SK-N-DZ (cell line): Measurements from ENCODE around the gene DCAF5.
"Not testable (repeated sequence)": the region's sequence is repeated elsewhere in the genome, so short reads cannot be mapped to it uniquely, and the experiment has no call there.

Source experiments
- DNase-seq: peaks from one replicate; pipeline ENCODE4 v3.0.0-alpha.2; 2015; ENCODE audit warnings: low spot score

The DCAF5 gene

DNA sequence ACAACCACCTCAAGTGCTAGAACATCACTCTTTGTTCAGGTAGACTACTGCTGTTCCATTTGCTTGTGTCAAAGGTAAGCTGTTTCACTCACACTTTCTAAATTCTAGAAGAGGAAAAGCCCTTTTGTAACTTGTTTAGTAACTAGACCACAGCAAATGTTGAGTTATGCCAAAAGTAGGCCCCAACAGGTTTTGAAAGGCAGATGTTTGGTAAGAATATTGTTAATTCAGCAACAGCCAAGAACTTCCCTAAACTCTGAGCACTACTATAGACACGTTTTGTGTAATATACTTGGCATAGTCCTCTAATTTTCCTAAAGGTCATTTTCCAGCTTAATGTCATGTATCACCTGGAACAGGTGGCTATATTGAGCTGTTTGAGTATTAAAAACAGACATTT is 79.0 kb downstream of the DCAF5 start:
- no peak for DNase-seq

DNA sequence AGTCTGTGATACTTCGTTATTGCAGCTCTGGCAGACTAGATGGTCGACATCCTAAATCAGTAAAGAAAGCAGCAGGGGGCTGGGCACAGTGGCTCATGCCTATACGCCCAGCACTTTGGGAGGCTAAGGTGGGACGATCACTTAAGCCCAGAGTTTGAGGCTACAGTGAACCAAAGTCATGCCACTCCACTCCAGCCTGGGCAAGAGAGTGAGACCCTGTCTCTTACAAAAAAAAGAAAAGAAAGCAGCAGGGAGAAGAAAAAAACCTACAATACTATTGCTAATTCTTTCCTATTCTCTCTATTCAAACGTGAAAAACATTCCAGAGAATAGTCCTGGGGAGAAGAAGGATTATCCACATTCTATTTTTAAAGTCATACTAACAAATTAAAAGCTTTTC is 79.5 kb downstream of the DCAF5 start:
- no peak for DNase-seq

DNA sequence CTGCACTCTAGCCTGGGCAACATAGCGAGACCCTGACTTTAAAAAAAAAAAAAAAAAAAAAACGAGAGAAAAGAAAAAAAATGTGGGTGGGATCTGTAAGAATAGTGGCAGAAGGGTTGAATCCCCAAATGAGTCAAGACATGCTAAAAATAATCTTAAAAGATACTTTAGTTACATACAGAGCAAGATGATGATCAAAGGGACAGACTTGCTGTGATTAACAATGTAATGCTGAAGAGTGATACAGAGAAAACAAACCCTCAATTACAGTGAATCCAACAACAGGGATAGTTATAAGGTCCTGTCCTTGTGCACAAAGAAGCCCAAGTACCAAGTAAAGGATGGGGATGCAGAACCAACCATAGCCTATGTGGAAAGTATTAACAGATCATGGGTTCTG is 80.3 kb downstream of the DCAF5 start:
- DNase-seq, result no peak

DNA sequence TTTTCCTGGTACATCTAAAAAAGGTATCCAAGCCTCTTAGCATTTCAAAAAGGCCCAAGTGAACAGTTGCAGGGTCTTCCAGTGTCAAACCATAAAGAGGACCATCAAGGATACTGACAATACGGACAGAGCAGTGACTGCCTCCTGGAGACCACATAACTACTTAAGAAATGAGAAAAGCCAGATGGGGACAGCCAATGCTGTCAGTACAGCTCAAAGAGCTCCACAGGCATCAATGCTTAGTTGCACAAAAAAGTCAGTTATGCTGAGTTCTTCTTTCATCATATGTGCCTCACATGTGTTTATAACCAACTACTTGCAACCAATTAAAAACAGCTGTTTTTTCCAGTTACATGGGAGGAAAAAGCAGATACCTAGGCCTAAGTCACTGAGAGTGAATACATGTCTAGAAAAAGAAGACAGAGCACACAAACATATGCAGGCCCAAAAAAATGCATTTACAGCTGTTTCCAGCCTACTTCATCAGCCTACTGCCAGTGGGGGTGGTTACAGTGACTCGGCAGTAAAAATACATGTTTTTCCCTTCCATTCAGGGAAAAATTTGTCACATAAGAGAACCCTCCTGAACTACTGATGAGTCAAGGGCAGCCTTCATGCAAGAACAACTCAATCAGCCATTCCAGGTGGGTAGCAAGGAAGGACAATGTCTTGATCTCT is 84.0 kb downstream of the DCAF5 start:
- DNase-seq, result no peak

DNA sequence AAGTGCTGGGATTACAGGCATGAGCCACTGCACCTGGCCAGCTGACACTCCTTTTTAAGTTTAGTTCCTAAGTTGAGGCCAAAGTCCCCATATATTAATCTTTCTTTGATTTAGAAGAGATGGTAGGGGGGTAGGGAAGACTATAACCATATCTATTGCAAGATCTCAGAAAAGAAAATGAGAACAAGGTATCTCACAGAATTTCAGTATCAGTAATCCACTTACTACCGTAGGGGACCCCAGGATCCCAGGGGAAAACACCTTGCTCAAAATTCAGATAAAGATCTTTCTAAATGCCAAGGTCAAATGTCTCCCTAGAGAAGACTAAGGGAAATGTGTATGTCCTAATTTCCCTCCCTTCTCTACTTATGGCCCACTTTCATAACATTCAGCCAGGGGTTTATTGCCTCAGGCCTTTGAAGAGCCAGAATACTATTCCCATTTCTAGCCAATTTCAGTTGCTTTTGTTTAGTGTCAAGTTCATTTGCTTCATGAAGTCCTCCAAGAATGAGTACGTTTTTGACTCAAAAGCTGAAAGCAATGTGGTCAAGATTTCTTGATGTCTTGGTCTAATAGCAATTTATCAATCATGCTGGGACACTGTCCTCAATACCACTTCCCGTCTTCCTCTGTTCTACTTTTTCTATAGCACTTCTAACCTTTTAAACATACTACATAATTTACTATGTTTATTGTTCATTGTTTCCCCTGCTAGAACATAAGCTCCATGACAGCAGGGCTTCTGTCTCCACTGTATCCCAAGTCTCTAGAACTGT is 86.3 kb downstream of the DCAF5 start:
- DNase-seq, result no peak

DNA sequence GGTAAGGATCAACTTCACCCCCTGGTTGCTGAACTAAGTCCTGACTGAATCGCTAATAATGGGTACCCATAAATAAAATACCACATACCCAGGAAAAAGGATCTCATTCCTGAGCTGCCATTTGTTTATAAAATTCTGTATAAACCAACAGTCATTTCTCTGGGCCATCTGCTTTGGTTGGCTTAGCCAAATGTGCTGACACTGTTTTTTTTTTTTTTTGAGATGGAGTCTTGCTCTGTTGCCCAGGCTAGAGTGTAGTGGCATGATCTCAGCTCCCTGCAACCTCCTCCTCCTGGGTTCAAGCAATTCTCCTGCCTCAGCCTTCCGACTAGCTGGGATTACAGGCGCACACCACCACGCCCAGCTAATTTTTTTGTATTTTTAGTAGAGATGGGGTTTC is 87.0 kb downstream of the DCAF5 start:
- DNase-seq, result not testable (repeated sequence)

DNA sequence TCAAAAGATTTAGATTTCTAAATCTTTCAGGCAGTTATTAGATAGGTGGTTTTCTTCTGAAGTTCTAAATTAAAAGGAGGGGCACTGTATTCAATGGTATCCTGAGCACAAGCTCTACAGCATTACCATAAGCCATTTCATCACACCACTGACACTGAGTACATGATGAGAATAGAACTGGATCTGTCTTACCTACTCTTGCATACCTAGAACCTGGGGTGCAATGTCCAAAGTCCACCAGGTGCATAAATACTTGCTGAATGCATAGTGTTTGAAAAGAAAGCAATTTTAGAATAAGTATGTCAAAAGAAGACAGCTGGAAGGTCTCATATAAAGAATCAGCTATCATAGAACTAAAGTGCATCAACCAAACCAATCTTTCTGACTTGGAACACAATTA is 88.3 kb downstream of the DCAF5 start:
- no peak for DNase-seq

DNA sequence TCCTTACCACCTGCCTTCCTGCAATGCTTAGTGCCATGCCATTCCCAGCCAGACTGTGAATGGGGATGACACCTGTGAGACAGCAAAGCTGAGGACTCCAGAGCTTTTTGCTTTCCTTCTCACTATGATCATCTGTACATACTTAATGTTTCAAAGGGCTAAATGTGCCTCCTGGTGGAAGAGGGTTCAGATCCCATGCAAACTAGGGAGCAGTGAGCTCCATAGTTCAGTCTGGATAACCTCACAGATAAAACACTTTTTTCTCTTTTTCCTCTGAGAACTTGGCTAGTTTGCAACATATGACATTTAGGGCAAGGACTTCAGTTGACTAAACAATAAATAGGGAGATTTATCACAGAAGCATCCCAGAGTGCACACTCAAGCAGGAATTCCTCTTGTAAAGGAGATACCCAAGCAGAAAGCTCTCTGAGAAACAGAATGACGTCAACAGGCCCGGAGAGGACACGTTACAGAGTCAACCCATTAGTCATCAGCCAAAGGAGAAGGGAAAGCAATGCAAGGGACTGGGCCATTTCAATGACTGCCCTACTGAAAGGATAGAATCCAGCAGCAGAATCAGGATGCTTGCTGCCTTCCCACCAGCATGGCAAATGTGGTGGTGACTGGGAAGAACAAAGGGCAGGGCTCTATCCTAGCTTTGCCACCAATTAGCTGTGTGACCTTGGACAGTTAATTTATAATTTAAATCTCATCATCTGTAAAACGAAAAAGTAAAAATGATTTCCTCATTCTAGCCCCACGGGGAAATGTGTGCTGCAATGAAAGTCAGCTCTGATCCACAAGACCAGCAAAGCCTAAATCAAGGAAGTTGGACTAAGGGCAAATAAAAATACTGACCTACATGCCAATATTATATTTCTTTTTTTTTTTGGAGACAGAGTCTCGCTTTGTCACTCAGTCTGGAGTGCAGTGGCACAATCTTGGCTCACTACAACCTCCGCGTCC is 93.0 kb downstream of the DCAF5 start:
- no peak for DNase-seq

DNA sequence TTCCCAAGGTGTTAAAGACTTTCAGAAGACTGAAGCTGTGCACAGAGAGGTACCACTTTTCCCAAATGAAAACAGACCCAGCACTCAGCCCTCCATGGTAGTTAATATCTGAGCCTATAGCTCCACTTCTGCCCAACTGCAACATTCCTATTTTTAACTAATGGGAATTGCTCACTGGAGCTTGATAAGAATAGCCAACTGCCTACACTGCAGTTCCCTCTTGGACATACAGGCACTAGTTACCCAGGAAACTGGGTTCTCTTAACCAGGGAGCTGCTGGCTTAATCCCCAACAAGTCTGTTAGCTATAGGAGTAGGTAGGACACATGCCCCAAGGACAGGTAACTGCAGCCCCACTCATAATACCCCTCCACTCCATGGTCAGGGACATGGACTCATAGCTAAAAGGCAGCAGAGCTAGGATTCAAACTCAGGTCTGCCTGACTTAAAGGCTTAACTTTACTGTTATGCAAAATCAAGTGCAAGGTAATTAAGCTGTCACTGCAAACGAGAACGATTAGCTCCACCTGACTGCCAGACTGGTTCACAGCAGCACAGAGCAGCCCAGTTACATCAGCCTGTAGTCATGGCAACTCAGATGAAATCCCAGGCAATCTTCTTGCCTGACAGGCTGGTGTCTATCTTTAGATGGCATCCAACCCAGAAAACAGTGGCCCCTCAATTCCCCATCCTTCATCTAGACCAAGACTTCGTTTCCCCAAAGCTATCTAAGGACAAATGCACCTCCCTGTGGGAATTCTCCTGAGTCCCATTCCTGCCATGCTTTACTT is 96.7 kb downstream of the DCAF5 start:
- peak; percentile 41 for DNase-seq

DNA sequence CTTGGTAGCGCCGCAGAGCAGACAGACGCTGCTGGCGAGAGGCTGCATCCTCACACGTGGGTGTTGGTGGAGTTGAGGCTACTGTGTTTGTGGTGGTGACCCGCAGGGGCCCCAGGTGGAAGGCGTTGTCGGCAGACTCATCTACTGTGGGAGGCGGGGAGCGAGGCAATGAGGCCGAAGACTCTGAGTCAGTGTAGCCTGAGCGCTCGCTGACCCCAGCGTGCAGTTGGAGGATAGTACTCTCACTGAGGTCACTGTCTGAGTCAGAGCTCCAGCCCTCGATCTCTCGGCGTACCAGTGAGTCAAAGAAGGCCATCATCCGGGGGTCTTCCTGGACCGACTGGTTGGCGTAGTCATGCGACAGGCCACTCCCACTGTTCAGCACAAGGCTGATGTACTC is 97.8 kb downstream of the DCAF5 start:
- no peak for DNase-seq

DNA sequence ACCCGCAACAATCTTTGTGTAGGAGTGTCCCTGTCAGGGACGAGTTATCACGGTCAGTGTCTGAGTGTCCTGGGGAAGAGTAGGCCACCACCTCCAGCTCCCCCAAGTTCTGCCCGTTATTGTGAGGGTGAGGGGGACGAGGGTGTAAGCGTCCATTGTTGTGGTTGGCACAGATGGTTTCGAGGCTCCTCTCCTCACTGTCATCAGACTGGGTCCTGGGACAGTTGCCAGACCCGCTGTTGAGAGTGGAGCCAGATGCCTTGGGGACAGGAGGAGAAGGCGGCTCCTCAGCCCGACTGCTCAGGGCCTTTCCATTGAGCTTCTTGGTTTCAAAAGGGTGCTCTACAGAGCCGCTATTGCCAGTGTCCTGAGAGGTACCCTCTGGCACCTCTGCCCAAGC is 98.9 kb downstream of the DCAF5 start:
- no peak for DNase-seq

DNA sequence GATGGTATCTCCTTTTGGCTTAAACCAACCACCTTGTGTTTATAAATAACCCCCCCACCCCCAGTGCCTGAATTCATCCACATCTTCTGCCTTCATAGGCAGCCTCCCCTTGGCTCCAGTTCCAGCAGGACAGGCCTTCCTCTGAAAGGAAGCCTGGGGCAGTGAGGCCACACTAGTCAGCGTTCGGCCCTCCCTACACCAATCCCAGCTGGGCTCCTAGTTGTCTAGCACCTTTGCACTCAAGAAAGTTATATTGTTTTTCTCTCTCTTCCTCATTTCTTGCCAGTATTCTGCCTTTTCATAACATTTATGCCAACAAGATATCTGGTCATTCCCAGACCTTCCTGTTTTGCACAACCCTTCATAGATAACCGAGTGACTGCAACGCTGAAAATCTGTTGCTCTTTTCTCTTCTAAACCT is 100.7 kb downstream of the DCAF5 start:
- no peak for DNase-seq

DNA sequence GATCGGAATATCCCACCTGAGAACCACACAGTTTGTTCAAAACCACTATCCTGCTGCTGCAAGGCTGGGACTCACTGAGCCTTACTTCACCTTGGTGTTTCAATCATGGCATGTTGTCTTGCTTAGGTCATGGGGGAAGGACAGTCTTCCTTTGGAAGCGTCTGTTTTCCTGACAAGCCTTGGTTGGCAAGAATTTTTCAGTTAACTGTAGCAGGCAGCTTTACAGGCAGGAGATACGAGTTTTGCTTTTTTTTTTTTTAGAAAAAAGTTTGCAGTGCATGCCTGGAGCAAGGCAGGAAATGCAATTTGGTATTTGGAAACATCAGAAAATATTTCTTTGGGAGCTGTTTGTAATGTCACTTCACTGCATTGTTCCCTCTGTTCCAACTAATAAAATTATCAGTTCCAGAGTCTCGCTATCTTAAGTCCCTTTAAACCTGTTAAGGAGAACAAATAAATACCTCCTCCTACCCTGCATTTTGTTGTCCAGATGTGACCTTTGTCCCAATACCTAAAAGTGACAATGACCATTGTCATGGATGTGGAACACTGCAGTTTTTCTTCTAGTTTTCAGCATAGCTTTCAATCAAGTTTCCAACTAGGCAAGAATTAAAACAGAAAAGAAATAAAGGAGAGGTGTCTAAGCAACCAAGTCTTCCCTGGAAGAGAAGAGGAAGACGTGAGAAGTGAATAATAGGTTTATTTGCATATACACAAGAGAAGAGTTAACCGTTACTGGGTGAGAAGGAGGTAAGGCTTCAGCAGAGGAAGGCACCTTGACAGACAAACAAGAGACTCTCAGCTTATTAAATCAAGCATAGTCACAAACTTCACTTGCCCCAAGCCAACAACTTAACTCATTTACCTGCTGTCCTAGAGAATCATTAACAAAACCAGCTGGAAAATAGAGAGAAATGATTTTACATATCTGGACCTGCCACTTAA is 102.4 kb downstream of the DCAF5 start:
- no peak for DNase-seq

DNA sequence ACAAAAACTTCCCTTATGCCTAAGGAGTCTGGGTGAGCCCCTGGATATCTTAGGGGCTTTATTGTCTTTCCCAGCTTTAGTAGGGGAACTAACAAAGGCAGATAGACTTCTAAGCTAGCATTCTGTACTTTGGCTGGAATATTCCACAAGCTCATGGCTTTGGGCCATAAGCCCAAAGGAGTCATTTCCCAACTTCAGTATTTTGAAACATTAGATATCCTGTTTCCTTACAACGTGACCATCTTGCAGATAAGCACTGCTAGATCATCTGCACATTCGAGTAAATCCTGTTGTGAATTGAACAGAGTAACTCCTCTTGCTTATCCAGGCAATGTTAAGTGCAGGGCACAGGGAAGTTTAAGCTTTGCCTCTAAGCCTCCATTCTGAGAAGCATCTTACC is 103.2 kb downstream of the DCAF5 start:
- DNase-seq, result no peak

DNA sequence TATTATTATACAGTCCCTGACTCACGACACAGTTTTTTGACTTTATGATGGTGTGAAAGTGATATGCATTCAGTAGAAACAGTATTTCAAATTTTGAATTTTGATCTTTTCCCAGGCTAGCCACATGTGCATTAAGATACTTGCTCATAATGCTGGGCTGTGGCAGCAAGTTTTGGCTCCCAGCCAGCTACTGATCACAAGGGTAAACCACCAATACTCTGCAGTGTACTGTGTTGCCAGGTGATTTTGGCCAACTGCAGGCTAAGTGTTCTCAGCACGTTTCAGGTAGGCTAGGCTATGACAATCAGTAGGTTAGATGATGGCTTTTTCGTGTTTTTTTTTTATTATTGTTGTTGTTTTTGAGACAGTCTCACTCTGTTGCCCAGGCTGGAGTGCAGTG is 104.5 kb downstream of the DCAF5 start:
- DNase-seq, result no peak

DNA sequence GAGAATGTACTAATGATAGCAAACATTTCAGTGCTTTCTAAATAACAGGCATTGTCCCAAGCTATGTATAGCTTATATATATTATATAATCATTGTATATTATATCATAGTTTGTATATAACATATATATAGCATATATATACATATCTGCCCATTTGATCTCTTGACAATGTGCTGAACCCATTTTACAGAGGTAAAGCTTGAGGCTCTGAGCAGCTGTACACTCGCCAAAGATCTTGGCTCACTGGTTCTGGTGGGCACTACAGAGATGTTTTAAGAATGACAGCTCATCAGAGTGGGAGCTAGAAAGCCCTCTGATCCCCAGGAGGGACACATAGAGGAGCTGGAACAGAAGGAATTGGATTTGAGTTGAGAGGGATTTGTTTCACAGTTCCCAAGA is 105.7 kb downstream of the DCAF5 start:
- no peak for DNase-seq

DNA sequence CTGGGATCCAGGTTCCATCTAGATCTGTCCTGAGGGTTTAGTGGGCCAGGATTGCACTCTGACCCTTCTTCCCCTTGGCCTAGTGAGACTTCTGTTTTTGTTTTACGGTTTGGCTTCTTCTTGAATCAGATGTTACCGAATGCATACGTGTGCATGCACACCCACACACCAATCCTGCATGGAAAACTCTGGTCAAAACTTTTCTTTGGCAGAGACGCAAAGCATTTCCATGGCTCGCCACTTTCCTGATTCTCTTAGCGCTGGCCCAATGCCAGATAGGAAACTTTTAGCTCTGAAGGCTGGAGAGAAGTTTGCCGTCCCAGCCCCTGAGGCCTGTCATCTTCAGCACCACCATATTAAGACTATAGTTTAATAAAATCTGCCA is 106.5 kb downstream of the DCAF5 start:
- no peak for DNase-seq

DNA sequence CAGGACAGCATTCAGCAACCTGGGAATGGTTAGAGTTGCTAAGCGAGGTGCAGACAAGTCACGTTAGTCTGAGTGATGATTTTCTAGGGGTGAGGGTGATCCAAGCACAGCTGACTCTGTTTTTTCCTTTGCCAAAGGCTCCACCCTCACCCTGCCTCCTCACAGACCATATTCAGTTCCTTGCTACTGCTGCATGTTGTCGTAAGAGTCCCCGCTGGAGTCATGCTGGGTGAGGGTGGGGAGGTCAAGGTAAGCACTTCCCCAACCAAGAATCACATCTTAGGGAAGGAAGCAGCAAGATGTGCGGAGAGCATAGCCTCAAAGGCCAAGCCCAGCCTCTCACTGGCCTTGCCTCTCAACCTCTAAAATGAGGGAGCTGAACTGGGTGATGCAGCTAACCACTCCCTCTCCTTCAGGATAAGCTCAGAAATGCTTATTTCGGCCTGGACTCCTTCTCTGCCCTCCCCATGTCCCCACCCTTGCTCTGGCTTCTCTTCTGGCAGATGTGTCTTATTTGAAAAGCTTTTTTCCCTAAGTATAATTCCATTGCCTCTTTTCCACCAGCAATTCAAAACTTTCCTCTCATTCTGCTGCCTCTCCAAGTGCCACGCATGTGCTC is 107.0 kb downstream of the DCAF5 start:
- DNase-seq, result no peak

DNA sequence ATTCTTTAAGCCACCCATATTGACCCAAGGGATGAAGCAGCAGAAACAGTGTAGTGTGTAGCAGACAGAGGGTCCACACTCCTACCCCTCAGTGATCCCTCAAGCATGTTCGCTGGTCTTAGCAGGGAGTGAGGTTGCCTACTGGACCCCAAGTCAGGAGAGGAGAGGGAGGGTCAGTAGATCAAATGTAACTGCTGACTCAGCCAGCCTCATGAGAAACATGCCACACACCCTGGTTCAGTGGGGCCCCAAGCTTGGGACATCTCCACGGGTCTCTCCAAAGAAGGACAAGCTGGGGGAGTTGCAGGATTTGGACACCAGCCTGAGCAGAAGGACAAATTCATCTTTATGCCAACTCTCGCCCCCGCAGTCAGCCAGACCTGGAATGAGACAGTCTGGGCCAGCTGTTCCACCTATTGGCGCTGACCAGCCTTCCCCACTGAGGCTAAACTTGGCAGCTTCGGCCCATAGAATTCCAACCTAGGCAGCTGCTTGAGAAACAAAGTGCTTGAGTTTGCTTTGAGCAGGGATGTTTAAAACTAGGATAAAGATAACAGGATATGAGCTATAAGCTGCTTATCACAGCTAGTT is 107.9 kb downstream of the DCAF5 start:
- no peak for DNase-seq
